K562 (cell line): ENCODE measurements around the gene PIGM. TPM values are rescaled to one million over a fixed set of nuclear protein-coding genes. Genes with fewer than 3 reads are reported as not detected.

Experiments
- ARNT ChIP-seq, 2 experiments: fragments of 450-650 bp; IDR thresholded peaks; 2 replicates each; pipeline ENCODE4 v1.6.1; 2016; ENCODE audit warnings: mild to moderate bottlenecking in 1 of 2
- BHLHE40 ChIP-seq: IDR thresholded peaks from 2 replicates; pipeline ENCODE4 v1.6.1; 2011; ENCODE audit warnings: low read length, improper control_type of control experiment
- CEBPG ChIP-seq, 3 experiments: fragments of 200-800 bp in 1 of 3; sonication (Bioruptor generic) in 1 of 3; sonication (generic) in 1 of 3; formaldehyde crosslinking in 1 of 3; IDR thresholded peaks in 2 of 3; conservative IDR thresholded peaks in 1 of 3; 2 replicates each; pipeline versions ENCODE4 v1.6.1 to v1.8.0; 2016 to 2022; ENCODE audit warnings: missing compliant biosample characterization in 2 of 3, missing genetic modification characterization in 2 of 3, mild to moderate bottlenecking in 1 of 3, missing genetic modification reagents in 1 of 3
- CXXC5 ChIP-seq: fragments of 250-450 bp; sonication (Bioruptor Pico); IDR thresholded peaks from 2 replicates; pipeline ENCODE4 v1.8.0; 2022; ENCODE audit warnings: inconsistent platforms, mild to moderate bottlenecking, moderate library complexity
- EHMT2 ChIP-seq: fragments of 450-650 bp; IDR thresholded peaks from 2 replicates; pipeline ENCODE4 v1.6.1; 2018; ENCODE audit warnings: antibody characterized with exemption
- ETV6 ChIP-seq, 3 experiments: fragments of 150-350 bp in 1 of 3; sonication (generic) in 1 of 3; formaldehyde crosslinking in 1 of 3; IDR thresholded peaks; 2 replicates each; pipeline versions ENCODE4 v1.6.1 to v1.8.0; 2014 to 2022; ENCODE audit warnings: borderline replicate concordance in 2 of 3, low read depth in 2 of 3, antibody characterized with exemption in 1 of 3, low read length in 1 of 3, mild to moderate bottlenecking in 1 of 3, missing genetic modification reagents in 1 of 3
- NR2C1 ChIP-seq, 2 experiments: fragments of 450-650 bp; IDR thresholded peaks; 2 replicates each; pipeline ENCODE4 v1.6.1; 2017; ENCODE audit warnings: mild to moderate bottlenecking in 2 of 2, antibody characterized with exemption in 1 of 2, inconsistent platforms in 1 of 2, missing compliant biosample characterization in 1 of 2, missing genetic modification characterization in 1 of 2
- RBM34 ChIP-seq: fragments of 200-400 bp; formaldehyde crosslinking; IDR thresholded peaks from 2 replicates; pipeline ENCODE4 v1.6.1; 2018; ENCODE audit warnings: low read length, borderline replicate concordance; ENCODE audit not compliant: insufficient read depth
- TRIM24 ChIP-seq, 2 experiments: fragments of 450-650 bp; IDR thresholded peaks; 2 replicates each; pipeline ENCODE4 v1.6.1; 2016
- ZNF436 ChIP-seq: fragments of 250-450, 450-650 bp; sonication (Bioruptor Pico); formaldehyde crosslinking; IDR thresholded peaks from 2 replicates; pipeline ENCODE4 v1.7.0; 2020; ENCODE audit warnings: mild to moderate bottlenecking
- ZNF785 ChIP-seq: fragments of 250-450 bp; sonication (Bioruptor Pico); IDR thresholded peaks from 2 replicates; pipeline ENCODE4 v1.4.0; 2020; ENCODE audit warnings: mild to moderate bottlenecking
- ZNF830 ChIP-seq: fragments of 250-450 bp; sonication (Bioruptor Pico); IDR thresholded peaks from 2 replicates; pipeline ENCODE4 v1.5.0; 2021; ENCODE audit warnings: mild to moderate bottlenecking
- polyA plus RNA-seq, 8 experiments: library from polyadenylated mRNA; depleted of rRNA in 4 of 8; stranded (reverse) in 5 of 8; unstranded in 3 of 8; fragments of >200 nt; fragmentation: Nextera tagmentation in 2 of 8; fragmentation: Illumina TruSeq in 1 of 8; extraction: Ambion mirVana in 2 of 8; extraction: Trizol in 1 of 8; gene quantifications; 2 replicates each; pipeline versions ENCODE4 v1.2.1 to v1.2.3, GENCODE V29; 2011 to 2014; ENCODE audit warnings: inconsistent platforms in 1 of 8, missing spikeins in 1 of 8
- total RNA-seq, 7 experiments: library from RNA; depleted of rRNA in 6 of 7; stranded (reverse); fragments of >200 nt in 6 of 7; fragmentation: Illumina TruSeq in 2 of 7; extraction: Trizol in 2 of 7; gene quantifications; 2 replicates each; pipeline versions ENCODE4 v1.2.1 to v1.2.3, GENCODE V29; 2011 to 2021; ENCODE audit warnings: low replicate concordance in 1 of 7
- TF ChIP-seq, protein P1 (sequence below), 3 experiments: IDR thresholded peaks in 2 of 3; conservative IDR thresholded peaks in 1 of 3; 2 replicates each; pipeline ENCODE4 v1.5.1; 2011 to 2012; ENCODE audit warnings: low read length in 3 of 3, mild to moderate bottlenecking in 3 of 3, control low read depth in 2 of 3, improper control_type of control experiment in 1 of 3, inconsistent platforms in 1 of 3, low read depth in 1 of 3, mixed read lengths in 1 of 3, moderate library complexity in 1 of 3; ENCODE audit not compliant: insufficient read depth in 2 of 3
- TF ChIP-seq, protein P2 (sequence below): fragments of 250-450 bp; sonication (Bioruptor Pico); IDR thresholded peaks from 2 replicates; pipeline ENCODE4 v1.4.0; 2020; ENCODE audit warnings: mild to moderate bottlenecking, moderate library complexity, borderline replicate concordance
- TF ChIP-seq, protein P3 (sequence below): fragments of 450-650 bp; formaldehyde crosslinking; IDR thresholded peaks from 2 replicates; pipeline ENCODE4 v1.4.0; 2022; ENCODE audit warnings: missing genetic modification characterization
- TF ChIP-seq, protein P4 (sequence below): fragments of 450-650 bp; IDR thresholded peaks from 2 replicates; pipeline ENCODE4 v1.6.1; 2016; ENCODE audit warnings: mild to moderate bottlenecking

PIGM gene
- total and polyA plus RNA-seq, 9 of the 15 experiments (the other 6 are each of a cell fraction or from before 2014, with no cell fraction given): 2.6 to 6.7 (median 4.3) TPM

DNA sequence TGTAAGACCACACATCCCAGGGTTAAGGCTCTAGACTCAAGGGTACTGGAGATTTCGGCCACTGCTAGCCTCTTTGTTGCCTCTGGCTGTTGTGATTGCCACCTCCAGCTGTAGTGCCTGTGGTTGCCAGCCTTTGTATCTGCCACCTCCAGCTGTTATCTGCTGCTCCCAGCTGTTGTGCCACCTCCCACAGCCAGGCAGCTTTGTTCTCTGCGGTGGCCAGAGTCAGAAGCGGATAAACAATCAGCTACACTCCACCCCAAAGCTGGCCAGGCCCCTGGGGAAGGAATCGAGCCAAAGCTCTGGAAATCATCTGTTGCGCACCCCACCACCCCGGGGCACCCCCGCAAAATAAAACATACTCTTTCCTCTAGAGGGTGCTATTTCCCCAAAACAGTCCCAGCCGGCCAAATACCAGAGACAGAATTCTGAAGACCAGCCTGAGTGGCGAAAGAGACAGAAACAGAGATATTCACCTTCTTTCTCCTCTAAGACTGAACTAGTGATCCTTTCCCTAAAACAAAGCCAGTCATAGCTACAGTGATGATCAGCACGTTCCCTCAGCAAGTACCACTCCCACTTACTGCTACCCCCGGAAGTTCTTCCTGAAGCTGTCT lies 14.8 kb upstream of the PIGM start (continued):
- TF ChIP-seq, protein P1, sequence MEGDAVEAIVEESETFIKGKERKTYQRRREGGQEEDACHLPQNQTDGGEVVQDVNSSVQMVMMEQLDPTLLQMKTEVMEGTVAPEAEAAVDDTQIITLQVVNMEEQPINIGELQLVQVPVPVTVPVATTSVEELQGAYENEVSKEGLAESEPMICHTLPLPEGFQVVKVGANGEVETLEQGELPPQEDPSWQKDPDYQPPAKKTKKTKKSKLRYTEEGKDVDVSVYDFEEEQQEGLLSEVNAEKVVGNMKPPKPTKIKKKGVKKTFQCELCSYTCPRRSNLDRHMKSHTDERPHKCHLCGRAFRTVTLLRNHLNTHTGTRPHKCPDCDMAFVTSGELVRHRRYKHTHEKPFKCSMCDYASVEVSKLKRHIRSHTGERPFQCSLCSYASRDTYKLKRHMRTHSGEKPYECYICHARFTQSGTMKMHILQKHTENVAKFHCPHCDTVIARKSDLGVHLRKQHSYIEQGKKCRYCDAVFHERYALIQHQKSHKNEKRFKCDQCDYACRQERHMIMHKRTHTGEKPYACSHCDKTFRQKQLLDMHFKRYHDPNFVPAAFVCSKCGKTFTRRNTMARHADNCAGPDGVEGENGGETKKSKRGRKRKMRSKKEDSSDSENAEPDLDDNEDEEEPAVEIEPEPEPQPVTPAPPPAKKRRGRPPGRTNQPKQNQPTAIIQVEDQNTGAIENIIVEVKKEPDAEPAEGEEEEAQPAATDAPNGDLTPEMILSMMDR (IDR thresholded peaks at IDR 0.05 in 2 of 3, conservative IDR thresholded peaks at IDR 0.05 in 1 of 3; ENCODE audit: insufficient read depth in 2 of 3, low read depth in 1 of 3, low read length in 3 of 3): peak; percentile 76 to 90 (median 81)
- peak in 1 of 2 experiments; percentile 48; a peak in 1 of 4 replicates for TF ChIP-seq ETV6 (IDR thresholded peaks at IDR 0.05; ENCODE audit: borderline replicate concordance in 1 of 2, low read depth in 2 of 2, low read length in 1 of 2)
- TF ChIP-seq ETV6 (CRISPR knock-in tag; IDR thresholded peaks at IDR 0.05; ENCODE audit: borderline replicate concordance): no peak
- TF ChIP-seq, protein P2, sequence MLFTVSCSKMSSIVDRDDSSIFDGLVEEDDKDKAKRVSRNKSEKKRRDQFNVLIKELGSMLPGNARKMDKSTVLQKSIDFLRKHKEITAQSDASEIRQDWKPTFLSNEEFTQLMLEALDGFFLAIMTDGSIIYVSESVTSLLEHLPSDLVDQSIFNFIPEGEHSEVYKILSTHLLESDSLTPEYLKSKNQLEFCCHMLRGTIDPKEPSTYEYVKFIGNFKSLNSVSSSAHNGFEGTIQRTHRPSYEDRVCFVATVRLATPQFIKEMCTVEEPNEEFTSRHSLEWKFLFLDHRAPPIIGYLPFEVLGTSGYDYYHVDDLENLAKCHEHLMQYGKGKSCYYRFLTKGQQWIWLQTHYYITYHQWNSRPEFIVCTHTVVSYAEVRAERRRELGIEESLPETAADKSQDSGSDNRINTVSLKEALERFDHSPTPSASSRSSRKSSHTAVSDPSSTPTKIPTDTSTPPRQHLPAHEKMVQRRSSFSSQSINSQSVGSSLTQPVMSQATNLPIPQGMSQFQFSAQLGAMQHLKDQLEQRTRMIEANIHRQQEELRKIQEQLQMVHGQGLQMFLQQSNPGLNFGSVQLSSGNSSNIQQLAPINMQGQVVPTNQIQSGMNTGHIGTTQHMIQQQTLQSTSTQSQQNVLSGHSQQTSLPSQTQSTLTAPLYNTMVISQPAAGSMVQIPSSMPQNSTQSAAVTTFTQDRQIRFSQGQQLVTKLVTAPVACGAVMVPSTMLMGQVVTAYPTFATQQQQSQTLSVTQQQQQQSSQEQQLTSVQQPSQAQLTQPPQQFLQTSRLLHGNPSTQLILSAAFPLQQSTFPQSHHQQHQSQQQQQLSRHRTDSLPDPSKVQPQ (CRISPR knock-in tag): no peak
- no peak for TF ChIP-seq RBM34
- TF ChIP-seq ZNF436: no peak
- TF ChIP-seq ARNT (IDR thresholded peaks at IDR 0.05): peak; percentile 85 to 92; a peak in 2 of 4 replicates
- TF ChIP-seq, protein P3, sequence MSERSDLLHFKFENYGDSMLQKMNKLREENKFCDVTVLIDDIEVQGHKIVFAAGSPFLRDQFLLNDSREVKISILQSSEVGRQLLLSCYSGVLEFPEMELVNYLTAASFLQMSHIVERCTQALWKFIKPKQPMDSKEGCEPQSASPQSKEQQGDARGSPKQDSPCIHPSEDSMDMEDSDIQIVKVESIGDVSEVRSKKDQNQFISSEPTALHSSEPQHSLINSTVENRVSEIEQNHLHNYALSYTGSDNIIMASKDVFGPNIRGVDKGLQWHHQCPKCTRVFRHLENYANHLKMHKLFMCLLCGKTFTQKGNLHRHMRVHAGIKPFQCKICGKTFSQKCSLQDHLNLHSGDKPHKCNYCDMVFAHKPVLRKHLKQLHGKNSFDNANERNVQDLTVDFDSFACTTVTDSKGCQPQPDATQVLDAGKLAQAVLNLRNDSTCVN: no peak
- TF ChIP-seq EHMT2: 0 out of 2 replicates have a peak, but pooled peaks have one; percentile 53
- TF ChIP-seq NR2C1 (IDR thresholded peaks at IDR 0.05): no peak
- peak; percentile 50; the same call in 1 of the 2 replicates for TF ChIP-seq NR2C1 (tag; IDR thresholded peaks at IDR 0.05)
- TF ChIP-seq ZNF785: no peak
- TF ChIP-seq, protein P4, sequence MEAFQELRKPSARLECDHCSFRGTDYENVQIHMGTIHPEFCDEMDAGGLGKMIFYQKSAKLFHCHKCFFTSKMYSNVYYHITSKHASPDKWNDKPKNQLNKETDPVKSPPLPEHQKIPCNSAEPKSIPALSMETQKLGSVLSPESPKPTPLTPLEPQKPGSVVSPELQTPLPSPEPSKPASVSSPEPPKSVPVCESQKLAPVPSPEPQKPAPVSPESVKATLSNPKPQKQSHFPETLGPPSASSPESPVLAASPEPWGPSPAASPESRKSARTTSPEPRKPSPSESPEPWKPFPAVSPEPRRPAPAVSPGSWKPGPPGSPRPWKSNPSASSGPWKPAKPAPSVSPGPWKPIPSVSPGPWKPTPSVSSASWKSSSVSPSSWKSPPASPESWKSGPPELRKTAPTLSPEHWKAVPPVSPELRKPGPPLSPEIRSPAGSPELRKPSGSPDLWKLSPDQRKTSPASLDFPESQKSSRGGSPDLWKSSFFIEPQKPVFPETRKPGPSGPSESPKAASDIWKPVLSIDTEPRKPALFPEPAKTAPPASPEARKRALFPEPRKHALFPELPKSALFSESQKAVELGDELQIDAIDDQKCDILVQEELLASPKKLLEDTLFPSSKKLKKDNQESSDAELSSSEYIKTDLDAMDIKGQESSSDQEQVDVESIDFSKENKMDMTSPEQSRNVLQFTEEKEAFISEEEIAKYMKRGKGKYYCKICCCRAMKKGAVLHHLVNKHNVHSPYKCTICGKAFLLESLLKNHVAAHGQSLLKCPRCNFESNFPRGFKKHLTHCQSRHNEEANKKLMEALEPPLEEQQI: peak; percentile 83; the same call in 1 of the 2 replicates
- no peak for TF ChIP-seq ZNF830 (CRISPR knock-in tag)
- peak; percentile 78 for TF ChIP-seq CXXC5 (CRISPR knock-in tag)
- TF ChIP-seq CEBPG (CRISPR knock-in tag; IDR thresholded peaks at IDR 0.05): no peak
- 0 out of 4 replicates have a peak, but pooled peaks of 1 of the 2 experiments have one; percentile 11 for TF ChIP-seq CEBPG (tag; conservative IDR thresholded peaks at IDR 0.05 in 1 of 2, IDR thresholded peaks at IDR 0.05 in 1 of 2)
- peak; percentile 98 for TF ChIP-seq TRIM24 (IDR thresholded peaks at IDR 0.05)
- TF ChIP-seq BHLHE40: peak; percentile 34; the same call in 1 of the 2 replicates
